HepG2 (cell line): ENCODE results near the gene GMEB2. TPM values are rescaled to one million over a fixed set of nuclear protein-coding genes. Genes with fewer than 3 reads are reported as not detected.

ENCODE experiments used
- KLF6 ChIP-seq: IDR thresholded peaks from 2 replicates; pipeline ENCODE4 v1.8.0; 2016; ENCODE audit warnings: missing biosample characterization, missing genetic modification reagents
- NFYC ChIP-seq: IDR thresholded peaks from 2 replicates; pipeline ENCODE4 v1.6.1; 2016; ENCODE audit warnings: missing genetic modification reagents, missing compliant biosample characterization
- REXO4 ChIP-seq: sonication (generic); formaldehyde crosslinking; IDR thresholded peaks from 2 replicates; pipeline ENCODE4 v1.8.0; 2022; ENCODE audit warnings: missing genetic modification reagents, mild to moderate bottlenecking, borderline replicate concordance
- RNF2 ChIP-seq: fragments of 450-650 bp; conservative IDR thresholded peaks from 2 replicates; pipeline ENCODE4 v1.6.1; 2016; ENCODE audit warnings: low read depth
- SETDB1 ChIP-seq: sonication (generic); formaldehyde crosslinking; IDR thresholded peaks from 2 replicates; pipeline ENCODE4 v1.5.1; 2020; ENCODE audit warnings: missing genetic modification reagents, mild to moderate bottlenecking, borderline replicate concordance
- SNAPC2 ChIP-seq: sonication (generic); formaldehyde crosslinking; IDR thresholded peaks from 2 replicates; pipeline ENCODE4 v1.8.1; 2022; ENCODE audit warnings: mild to moderate bottlenecking, missing genetic modification reagents
- SNRNP70 ChIP-seq: fragments of 200-400 bp; formaldehyde crosslinking; IDR thresholded peaks from 2 replicates; pipeline ENCODE4 v1.6.1; 2017; ENCODE audit warnings: mild to moderate bottlenecking, low read depth, low read length, moderate library complexity
- SOX6 ChIP-seq, 2 experiments: fragments of 450-650 bp in 1 of 2; sonication (generic) in 1 of 2; formaldehyde crosslinking in 1 of 2; IDR thresholded peaks; 2 replicates each; pipeline versions ENCODE4 v1.4.0 to v1.6.1; 2017 to 2020; ENCODE audit warnings: antibody characterized with exemption in 1 of 2, mild to moderate bottlenecking in 1 of 2, missing genetic modification reagents in 1 of 2
- SSRP1 ChIP-seq: IDR thresholded peaks from 2 replicates; pipeline ENCODE4 v1.6.1; 2016; ENCODE audit warnings: control low read depth
- TEAD2 ChIP-seq: sonication (generic); formaldehyde crosslinking; IDR thresholded peaks from 2 replicates; pipeline ENCODE4 v1.9.0; 2021; ENCODE audit warnings: missing genetic modification reagents
- ZBTB8A ChIP-seq: sonication (generic); formaldehyde crosslinking; IDR thresholded peaks from 2 replicates; pipeline ENCODE4 v1.4.0; 2020; ENCODE audit warnings: mild to moderate bottlenecking, low read depth, missing genetic modification reagents, borderline replicate concordance
- ZC3H4 ChIP-seq: sonication (generic); formaldehyde crosslinking; IDR thresholded peaks from 2 replicates; pipeline ENCODE4 v1.4.0; 2020; ENCODE audit warnings: missing genetic modification reagents, borderline replicate concordance
- ZNF550 ChIP-seq: sonication (generic); formaldehyde crosslinking; IDR thresholded peaks from 2 replicates; pipeline ENCODE4 v1.4.0; 2020; ENCODE audit warnings: mild to moderate bottlenecking, missing genetic modification reagents, borderline replicate concordance
- ZNF615 ChIP-seq: sonication (generic); formaldehyde crosslinking; IDR thresholded peaks from 2 replicates; pipeline ENCODE4 v1.5.0; 2020; ENCODE audit warnings: mild to moderate bottlenecking, missing genetic modification reagents, borderline replicate concordance
- ZNF891 ChIP-seq: sonication (generic); formaldehyde crosslinking; IDR thresholded peaks from 2 replicates; pipeline ENCODE4 v1.5.0; 2020; ENCODE audit warnings: mild to moderate bottlenecking, missing genetic modification reagents
- polyA plus RNA-seq, 8 experiments: library from polyadenylated mRNA; depleted of rRNA in 3 of 8; stranded (reverse) in 7 of 8; unstranded in 1 of 8; fragments of >200 nt; fragmentation: Illumina TruSeq in 4 of 8; extraction: Trizol in 4 of 8; gene quantifications; 2 replicates each; pipeline versions ENCODE4 v1.2.1 to v1.2.3, GENCODE V29; 2011 to 2016; ENCODE audit warnings: low read depth in 4 of 8, missing spikeins in 1 of 8, mixed read lengths in 1 of 8; ENCODE audit not compliant: insufficient read depth in 1 of 8
- total RNA-seq, 5 experiments: library from RNA; depleted of rRNA; stranded (reverse); fragments of >200 nt; fragmentation: Illumina TruSeq; extraction: Trizol; gene quantifications; 2 replicates each; pipeline ENCODE4 v1.2.3, GENCODE V29; 2016; ENCODE audit warnings: low read depth in 1 of 5
- TF ChIP-seq, protein P1 (sequence below): sonication (generic); formaldehyde crosslinking; IDR thresholded peaks from 2 replicates; pipeline ENCODE4 v1.9.0; 2021; ENCODE audit warnings: missing genetic modification reagents, borderline replicate concordance
- TF ChIP-seq, protein P2 (sequence below), 2 experiments: sonication (generic) in 1 of 2; formaldehyde crosslinking in 1 of 2; IDR thresholded peaks; 2 replicates each; pipeline versions ENCODE4 v1.5.1 to v1.6.1; 2011 to 2020; ENCODE audit warnings: borderline replicate concordance in 1 of 2, low read depth in 1 of 2, low read length in 1 of 2, mild to moderate bottlenecking in 1 of 2, missing genetic modification reagents in 1 of 2, moderate library complexity in 1 of 2
- TF ChIP-seq, protein P3 (sequence below): sonication (generic); formaldehyde crosslinking; IDR thresholded peaks from 2 replicates; pipeline ENCODE4 v1.4.0; 2020; ENCODE audit warnings: mild to moderate bottlenecking, missing genetic modification reagents
- TF ChIP-seq, protein P4 (sequence below): sonication (generic); formaldehyde crosslinking; IDR thresholded peaks from 2 replicates; pipeline ENCODE4 v1.4.0; 2020; ENCODE audit warnings: missing genetic modification reagents

The GMEB2 gene
- total and polyA plus RNA-seq, 2 of the 13 experiments (the other 11 are each of a cell fraction or from before 2014, with no cell fraction given), result 10.6 to 12.4 TPM

DNA sequence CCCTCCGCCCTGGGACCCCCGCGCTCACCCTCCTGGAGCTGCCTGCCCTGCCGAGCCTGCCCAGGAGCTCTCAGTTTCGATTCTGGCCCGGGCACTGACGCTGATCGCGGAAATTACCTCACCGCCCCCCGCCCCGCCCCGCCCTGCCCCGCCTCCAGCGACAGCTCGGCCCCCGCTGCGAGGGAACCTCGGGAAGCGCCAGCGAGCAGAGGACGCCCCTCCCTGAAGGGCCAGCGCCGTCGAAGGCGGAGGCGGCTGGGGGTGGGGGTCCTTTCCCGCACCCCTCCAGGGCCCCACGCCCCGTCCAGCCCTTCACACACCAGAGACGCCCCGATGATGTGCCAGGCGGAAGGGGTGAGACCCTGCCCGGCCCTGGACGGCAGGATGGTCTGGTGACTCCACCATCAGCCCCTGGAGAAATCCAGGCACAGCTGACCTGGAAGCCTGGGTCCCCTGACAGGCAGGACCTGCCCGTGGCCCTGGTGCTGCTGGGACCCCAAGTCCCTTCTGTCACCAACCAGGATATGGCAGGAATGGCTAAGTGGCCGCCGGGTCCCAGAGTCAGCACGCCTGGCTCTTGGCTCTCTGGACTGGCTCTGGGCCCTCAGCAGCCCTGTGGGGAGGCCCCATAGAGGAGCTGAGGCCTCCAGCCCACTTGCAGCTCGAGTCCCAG lies 52.6 kb downstream of the GMEB2 start, which contains the start of gene HELZ2 (continued):
- TF ChIP-seq, protein P1, sequence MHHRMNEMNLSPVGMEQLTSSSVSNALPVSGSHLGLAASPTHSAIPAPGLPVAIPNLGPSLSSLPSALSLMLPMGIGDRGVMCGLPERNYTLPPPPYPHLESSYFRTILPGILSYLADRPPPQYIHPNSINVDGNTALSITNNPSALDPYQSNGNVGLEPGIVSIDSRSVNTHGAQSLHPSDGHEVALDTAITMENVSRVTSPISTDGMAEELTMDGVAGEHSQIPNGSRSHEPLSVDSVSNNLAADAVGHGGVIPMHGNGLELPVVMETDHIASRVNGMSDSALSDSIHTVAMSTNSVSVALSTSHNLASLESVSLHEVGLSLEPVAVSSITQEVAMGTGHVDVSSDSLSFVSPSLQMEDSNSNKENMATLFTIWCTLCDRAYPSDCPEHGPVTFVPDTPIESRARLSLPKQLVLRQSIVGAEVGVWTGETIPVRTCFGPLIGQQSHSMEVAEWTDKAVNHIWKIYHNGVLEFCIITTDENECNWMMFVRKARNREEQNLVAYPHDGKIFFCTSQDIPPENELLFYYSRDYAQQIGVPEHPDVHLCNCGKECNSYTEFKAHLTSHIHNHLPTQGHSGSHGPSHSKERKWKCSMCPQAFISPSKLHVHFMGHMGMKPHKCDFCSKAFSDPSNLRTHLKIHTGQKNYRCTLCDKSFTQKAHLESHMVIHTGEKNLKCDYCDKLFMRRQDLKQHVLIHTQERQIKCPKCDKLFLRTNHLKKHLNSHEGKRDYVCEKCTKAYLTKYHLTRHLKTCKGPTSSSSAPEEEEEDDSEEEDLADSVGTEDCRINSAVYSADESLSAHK, result no peak
- TF ChIP-seq SETDB1 (no peak), KLF6 (CRISPR knock-in tag) (no peak), RNF2 (0 out of 2 replicates have a peak, but pooled peaks have one; percentile 19), ZNF615 (CRISPR knock-in tag) (no peak), SNRNP70 (no peak), ZNF891 (CRISPR knock-in tag) (peak; percentile 94), NFYC (no peak), TEAD2 (no peak), SOX6 (IDR thresholded peaks at IDR 0.05) (no peak), SOX6 (CRISPR knock-in tag; IDR thresholded peaks at IDR 0.05) (no peak), ZNF550 (CRISPR knock-in tag) (0 out of 2 replicates have a peak, but pooled peaks have one; percentile 54), SNAPC2 (peak; percentile 27; the same call in 1 of the 2 replicates), REXO4 (0 out of 2 replicates have a peak, but pooled peaks have one; percentile 17), ZBTB8A (CRISPR knock-in tag) (no peak), ZC3H4 (no peak), SSRP1 (CRISPR knock-in tag) (no peak)
- TF ChIP-seq, protein P2, sequence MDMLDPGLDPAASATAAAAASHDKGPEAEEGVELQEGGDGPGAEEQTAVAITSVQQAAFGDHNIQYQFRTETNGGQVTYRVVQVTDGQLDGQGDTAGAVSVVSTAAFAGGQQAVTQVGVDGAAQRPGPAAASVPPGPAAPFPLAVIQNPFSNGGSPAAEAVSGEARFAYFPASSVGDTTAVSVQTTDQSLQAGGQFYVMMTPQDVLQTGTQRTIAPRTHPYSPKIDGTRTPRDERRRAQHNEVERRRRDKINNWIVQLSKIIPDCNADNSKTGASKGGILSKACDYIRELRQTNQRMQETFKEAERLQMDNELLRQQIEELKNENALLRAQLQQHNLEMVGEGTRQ (IDR thresholded peaks at IDR 0.05; ENCODE audit: low read depth, low read length), result no peak
- TF ChIP-seq, protein P2 (CRISPR knock-in tag; IDR thresholded peaks at IDR 0.05; ENCODE audit: borderline replicate concordance), result no peak
- TF ChIP-seq, protein P3, sequence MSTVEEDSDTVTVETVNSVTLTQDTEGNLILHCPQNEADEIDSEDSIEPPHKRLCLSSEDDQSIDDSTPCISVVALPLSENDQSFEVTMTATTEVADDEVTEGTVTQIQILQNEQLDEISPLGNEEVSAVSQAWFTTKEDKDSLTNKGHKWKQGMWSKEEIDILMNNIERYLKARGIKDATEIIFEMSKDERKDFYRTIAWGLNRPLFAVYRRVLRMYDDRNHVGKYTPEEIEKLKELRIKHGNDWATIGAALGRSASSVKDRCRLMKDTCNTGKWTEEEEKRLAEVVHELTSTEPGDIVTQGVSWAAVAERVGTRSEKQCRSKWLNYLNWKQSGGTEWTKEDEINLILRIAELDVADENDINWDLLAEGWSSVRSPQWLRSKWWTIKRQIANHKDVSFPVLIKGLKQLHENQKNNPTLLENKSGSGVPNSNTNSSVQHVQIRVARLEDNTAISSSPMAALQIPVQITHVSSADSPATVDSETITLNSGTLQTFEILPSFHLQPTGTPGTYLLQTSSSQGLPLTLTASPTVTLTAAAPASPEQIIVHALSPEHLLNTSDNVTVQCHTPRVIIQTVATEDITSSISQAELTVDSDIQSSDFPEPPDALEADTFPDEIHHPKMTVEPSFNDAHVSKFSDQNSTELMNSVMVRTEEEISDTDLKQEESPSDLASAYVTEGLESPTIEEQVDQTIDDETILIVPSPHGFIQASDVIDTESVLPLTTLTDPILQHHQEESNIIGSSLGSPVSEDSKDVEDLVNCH (CRISPR knock-in tag), result no peak
- TF ChIP-seq, protein P4, sequence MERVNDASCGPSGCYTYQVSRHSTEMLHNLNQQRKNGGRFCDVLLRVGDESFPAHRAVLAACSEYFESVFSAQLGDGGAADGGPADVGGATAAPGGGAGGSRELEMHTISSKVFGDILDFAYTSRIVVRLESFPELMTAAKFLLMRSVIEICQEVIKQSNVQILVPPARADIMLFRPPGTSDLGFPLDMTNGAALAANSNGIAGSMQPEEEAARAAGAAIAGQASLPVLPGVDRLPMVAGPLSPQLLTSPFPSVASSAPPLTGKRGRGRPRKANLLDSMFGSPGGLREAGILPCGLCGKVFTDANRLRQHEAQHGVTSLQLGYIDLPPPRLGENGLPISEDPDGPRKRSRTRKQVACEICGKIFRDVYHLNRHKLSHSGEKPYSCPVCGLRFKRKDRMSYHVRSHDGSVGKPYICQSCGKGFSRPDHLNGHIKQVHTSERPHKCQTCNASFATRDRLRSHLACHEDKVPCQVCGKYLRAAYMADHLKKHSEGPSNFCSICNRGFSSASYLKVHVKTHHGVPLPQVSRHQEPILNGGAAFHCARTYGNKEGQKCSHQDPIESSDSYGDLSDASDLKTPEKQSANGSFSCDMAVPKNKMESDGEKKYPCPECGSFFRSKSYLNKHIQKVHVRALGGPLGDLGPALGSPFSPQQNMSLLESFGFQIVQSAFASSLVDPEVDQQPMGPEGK (CRISPR knock-in tag), result peak; percentile 91
